DMS79 (cell line): Measurements from ENCODE around the gene CCP110.

ENCODE experiments used
- DNase-seq: peaks from one replicate; lab custom pipeline; 2025; lab: John Stamatoyannopoulos, UW

The CCP110 gene

DNA sequence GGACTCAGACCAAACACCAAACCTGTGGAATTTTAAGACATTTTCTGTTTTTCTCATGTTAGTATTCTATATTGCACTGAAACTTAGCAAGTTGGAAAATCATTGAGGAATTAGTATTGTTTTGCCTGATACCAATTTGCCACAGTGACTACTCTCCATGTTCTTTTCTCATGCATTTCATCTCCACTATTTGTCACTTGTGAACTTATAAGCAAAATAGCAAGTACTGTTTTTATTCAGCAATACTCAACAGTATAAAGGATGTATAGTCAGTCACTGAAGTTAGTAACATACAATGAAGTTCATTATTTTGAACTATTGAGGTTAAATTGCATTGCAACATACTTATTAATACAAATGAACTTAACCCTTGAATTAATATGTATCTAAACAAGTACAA, 25.9 kb downstream of the CCP110 start:
- DNase-seq: no peak

DNA sequence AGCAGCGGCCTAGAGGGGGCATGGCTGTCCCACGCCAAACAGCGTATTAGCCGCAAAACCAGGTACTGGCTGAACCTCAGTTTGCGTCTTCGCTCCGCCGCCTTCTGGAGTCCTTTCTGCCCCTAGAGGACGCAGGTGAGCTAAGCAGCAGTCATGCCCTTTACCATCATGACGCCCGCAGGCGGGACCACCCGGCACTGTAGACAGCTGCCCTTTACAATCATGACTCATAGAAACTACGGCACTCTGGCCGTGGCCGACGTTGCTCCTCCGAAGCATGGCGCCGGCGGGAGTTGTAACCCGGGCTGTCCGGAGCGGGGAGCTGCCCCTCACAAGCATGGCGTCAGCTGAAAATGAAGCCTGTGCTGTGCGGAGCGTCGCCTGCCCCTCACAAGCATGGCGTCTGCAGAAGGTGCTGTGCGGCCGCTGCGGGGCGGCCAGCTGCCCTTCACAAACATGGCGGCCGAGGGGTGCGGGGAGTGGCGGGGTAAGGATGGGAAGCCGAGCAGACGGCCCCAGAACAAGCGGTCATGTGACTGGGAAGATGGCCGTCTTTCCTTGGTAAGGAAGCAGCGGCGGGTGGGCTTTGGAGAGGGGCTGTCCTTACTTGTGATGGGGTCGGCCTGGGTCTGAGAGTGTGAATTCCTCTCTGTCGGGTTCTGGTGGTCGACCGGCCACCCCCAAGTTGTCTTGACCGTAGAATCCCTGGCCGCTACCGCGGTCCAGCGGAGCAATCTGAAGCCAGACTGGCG, 31.6 kb downstream of the CCP110 start, which contains the start of gene VPS35L:
Gene VPS35L (plus strand): TSS at position 518 of the 752 bp plus-strand sequence. CDS start 27 bp downstream, at position 545.
- DNase-seq: peak; percentile 94

- DNase-seq: peak; percentile 12
Observed at GRCh38 chr16:19555938-19556771, 32.4 kb downstream of the CCP110 start.

- DNase-seq: peak; percentile 10
Observed at GRCh38 chr16:19559242-19559910, 35.6 kb downstream of the CCP110 start.

GRCh38 chr16:19560078-19560477, 36.3 kb downstream of the CCP110 start:
- no peak for DNase-seq

DNA sequence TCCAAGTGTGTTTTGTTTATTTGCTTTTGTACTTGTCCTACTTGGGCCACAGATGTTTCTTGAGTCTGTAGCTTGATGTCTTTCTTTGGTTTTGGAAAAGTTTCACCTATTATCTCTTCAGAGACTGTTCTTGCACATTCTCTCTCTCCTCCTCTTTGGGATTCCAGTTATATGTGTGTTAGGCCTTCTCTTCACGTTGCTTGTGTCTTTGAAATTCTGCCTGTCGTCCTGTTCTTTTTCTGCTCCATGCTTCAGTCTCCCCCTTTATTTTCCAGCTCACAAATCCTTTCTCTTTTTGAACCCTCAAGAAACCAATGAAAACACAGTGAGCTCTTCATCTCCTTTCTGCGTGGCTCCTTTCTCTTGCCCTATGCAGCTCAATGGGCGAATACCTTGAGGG, 39.6 kb downstream of the CCP110 start:
- no peak for DNase-seq

DNA sequence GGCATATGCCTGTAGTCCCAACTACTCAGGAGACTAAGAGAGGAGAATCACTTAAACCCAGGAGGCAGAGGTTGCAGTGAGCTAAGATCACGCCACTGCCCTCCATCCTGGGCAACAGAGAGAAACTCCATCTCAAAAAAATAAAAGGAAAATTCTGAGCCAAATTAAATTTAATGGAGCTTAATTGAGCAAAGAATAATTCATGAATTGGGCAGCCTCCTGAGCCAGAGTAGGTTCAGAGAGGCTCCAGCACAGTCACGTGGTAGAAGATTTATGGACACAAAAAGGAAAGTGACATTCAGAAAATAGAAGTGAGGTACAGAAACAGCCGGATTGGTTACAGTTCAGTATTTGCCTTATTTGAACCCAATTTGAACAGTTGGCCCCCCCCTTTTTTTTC, 42.6 kb downstream of the CCP110 start:
- no peak for DNase-seq

- no peak for DNase-seq
Observed at GRCh38 chr16:19567560-19567959, 43.8 kb downstream of the CCP110 start.

DNA sequence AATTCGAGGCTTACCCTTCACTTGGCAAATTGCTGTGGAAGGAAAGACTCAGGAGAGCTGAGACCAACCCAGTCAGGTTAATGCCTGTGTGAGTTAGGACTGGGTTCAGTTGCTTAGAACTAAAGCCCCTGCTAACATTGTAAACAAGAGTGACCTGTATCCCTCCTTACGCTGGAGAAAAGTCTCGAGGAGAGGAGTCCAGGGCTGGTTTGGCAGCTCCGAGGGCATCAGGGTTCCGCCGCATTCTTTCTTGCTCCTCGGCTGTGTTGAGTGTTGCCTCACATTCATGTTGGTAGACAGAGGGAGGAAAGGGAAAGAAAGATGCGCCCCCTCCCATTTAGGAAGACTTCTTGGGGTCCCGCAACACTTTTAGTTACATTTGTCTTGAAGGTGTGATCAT, 50.3 kb downstream of the CCP110 start:
- DNase-seq: no peak

DNA sequence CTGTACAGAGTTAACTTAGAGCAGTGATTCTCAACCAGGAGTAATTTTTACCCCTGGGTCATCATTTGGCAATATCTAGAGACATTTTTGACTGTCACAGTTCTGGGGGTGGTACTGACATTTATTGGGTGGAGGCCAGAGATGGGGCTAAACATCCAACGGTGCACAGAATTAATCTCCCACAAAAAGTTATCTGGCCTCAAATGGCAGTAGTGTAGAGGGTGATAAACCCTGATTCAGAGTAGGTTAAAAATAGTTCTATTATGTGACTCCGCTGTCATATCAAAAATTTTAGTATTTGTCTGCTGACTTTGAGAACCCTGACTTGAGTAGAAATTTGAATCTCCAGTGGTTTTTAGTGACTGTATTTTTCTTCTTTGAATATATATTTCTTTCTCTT, 50.9 kb downstream of the CCP110 start:
- no peak for DNase-seq

GRCh38 chr16:19578378-19578971, 54.7 kb downstream of the CCP110 start:
- no peak for DNase-seq

GRCh38 chr16:19582050-19582831, 58.5 kb downstream of the CCP110 start:
- no peak for DNase-seq

- DNase-seq: no peak
Observed at GRCh38 chr16:19583665-19584300, 60.0 kb downstream of the CCP110 start.

DNA sequence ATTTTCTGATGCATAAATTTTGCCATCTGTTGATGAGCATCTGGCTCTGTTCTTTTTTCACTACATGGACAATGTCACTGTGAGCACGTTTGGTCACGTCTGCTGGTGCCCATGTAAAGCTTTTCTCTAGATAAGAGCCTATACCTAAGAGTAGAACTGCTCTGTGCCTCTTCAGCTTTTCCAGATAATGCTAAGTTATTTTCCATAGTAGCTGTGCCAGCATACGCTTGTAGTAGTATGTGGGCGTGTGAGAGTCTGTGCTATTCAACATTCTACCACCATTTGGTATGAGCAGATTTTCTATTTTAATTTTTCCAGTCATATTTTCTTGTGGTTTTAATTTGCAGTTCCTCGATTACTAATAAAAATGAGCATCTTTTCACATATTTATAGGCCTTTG, 64.9 kb downstream of the CCP110 start:
- DNase-seq: no peak

- no peak for DNase-seq
Observed at GRCh38 chr16:19589106-19589505, 65.4 kb downstream of the CCP110 start.

- no peak for DNase-seq
Observed at GRCh38 chr16:19589771-19590302, 66.1 kb downstream of the CCP110 start.

- no peak for DNase-seq
Observed at GRCh38 chr16:19595043-19595767, 71.5 kb downstream of the CCP110 start.

DNA sequence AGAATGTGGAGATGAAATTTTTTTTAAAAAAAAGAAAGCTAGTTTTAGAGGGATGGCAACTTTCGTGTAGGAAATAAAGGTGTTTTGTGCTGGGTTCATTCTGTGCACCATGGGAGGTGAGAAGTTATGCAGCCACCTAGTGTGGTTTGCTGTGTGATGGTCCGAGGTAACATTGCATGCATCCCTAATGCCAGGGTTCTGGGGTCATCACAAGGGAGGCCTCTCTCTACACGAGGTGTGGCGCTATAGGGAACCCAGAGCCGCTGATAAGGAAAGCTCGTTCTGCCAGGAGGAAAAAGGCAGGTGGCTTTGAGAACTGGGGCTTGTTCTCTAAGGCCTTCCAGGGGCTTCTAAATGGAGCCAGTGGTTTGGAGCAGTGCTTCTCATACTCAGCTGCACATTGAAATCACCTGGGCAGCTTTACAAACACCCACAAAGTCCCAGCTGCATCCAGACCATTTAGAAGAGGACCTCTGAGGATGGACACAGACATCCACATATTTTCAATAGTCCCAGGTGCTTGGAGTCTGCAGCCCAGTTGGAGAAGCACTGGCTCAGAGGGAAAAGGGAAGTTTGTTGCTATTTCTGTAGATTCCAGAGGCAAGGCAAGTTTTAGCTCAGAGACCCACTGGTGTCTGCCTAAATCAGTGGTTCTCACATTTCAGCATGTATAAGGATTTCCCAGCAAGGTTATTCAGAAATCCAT, 75.2 kb downstream of the CCP110 start:
- no peak for DNase-seq

DNA sequence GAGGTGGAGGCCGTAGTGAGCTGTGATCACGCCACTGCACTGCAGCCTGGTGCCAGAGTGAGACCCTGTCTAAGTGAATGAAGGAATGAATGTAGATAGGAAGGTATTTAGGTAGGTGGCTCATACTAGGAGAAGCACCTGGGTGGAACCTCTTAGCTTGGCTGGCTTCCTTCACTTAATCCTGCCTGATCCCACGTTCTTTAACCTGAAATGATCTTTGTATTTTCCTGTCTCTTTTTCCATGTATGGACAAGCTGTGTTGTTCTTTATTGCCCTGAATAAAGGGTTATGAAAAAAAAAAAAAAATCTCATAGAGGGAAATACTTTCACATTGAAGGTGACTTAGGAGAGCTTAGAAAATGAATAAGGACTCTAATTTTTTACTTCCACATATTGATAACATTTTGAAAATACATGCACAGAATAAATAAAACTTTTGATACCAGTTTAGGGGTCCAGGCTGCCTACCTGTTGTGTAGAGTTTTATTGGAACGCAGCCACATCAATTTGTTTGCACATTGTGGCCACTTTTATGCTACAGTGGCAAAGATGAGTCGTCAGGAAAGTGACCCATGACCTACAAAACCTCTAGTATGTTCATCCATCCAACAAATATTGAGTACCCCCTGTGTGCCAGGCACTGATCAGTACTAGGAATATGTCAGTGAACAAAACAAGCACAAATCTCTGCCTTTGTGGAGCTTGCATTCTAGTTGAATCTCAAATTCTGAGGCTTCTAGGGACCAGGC, 76.4 kb downstream of the CCP110 start:
- no peak for DNase-seq
